Activated CD4-positive, alpha-beta T cell treated with anti-CD3 and anti-CD28 coated beads, Interleukin-2, amount 10 ng/mL, durations not matched to agents 24 days and 14 days (primary cell): ENCODE data around the gene WDR74. TPM values are rescaled to one million over a fixed set of nuclear protein-coding genes. Genes with fewer than 3 reads are reported as not detected.

Source experiments
- DNase-seq: peaks from one replicate; pipeline ENCODE4 v3.0.0; 2022
- H3K27ac Mint-ChIP-seq: one replicate; pipeline ENCODE4 v1.8.0; 2022; ENCODE audit warnings: mild to moderate bottlenecking, mixed read lengths
- H3K27me3 Mint-ChIP-seq: one replicate; pipeline ENCODE4 v1.8.0; 2022; ENCODE audit warnings: mixed read lengths
- H3K36me3 Mint-ChIP-seq: one replicate; pipeline ENCODE4 v1.8.0; 2022; ENCODE audit warnings: low read depth, mild to moderate bottlenecking, mixed read lengths
- H3K4me1 Mint-ChIP-seq: one replicate; pipeline ENCODE4 v1.8.0; 2021; ENCODE audit warnings: mixed read lengths
- H3K4me3 Mint-ChIP-seq: one replicate; pipeline ENCODE4 v1.8.0; 2022; ENCODE audit warnings: mild to moderate bottlenecking, moderate library complexity, mixed read lengths
- H3K9me3 Mint-ChIP-seq: one replicate; pipeline ENCODE4 v1.8.0; 2021; ENCODE audit warnings: mixed read lengths
- intact Hi-C: fragments of 100-400 bp; cut with micrococcal nuclease; formaldehyde crosslinking; loops from one replicate; pipeline ENCODE4 v1.15.1; 2023
- total RNA-seq: library from RNA; stranded (reverse); gene quantifications from 2 replicates; pipeline ENCODE4 v1.2.3, GENCODE V29; 2022

Gene WDR74
- total RNA-seq, 1 donor from 2014 or later, result 145 TPM

DNA sequence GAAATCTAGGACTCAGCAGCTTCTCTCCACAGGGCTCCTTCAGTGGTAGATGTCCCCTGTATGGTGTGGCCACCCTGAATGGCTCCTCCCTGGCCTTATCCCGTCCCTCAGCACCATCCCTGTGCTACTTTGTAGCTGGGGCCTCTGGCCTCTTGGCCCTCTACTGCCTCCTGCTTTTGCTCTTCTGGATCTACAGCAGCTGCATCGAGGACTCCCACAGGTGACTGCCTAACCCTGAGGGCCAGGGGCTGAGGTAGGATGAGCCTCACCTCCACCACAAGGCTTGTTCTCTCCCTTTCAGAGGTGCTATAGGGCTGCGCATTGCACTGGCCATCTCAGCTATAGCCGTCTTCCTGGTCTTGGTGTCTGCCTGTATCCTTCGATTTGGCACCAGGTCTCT is 50.4 kb downstream of the WDR74 start:
- H3K4me3 Mint-ChIP-seq, result peak overlapping the region; percentile 90
- no peaks in the 10 kb centered on the region for H3K9me3 Mint-ChIP-seq
- H3K27me3 Mint-ChIP-seq, result no peaks in the 10 kb centered on the region
- peak; percentile 65 for DNase-seq
- peak overlapping the region; percentile 54 for H3K27ac Mint-ChIP-seq
- peaks cover 50% of the 10 kb centered on the region for H3K36me3 Mint-ChIP-seq
- intact Hi-C loops, result no loop called here
- peaks cover 43% of the 10 kb centered on the region for H3K4me1 Mint-ChIP-seq

- no peaks in the 10 kb centered on the region for H3K27me3 Mint-ChIP-seq
- H3K4me3 Mint-ChIP-seq, result peak within 1 kb of the TSS; percentile 93
- DNase-seq, result peak; percentile 99
- H3K36me3 Mint-ChIP-seq, result peaks cover 43% of the 10 kb centered on the region
- H3K4me1 Mint-ChIP-seq, result peaks cover 37% of the 10 kb centered on the region
- H3K27ac Mint-ChIP-seq, result peak within 1 kb of the TSS; percentile 92
- intact Hi-C loops, result loop anchor here (1.0 to 2.0 kb wide), 10 partner anchors 16 to 122 kb away; partner anchors contain the start of genes C11orf98, CSKMT, HNRNPUL2 and POLR2G
- H3K9me3 Mint-ChIP-seq, result no peaks in the 10 kb centered on the region
Observed at GRCh38 chr11:62787005-62787759, 52.2 kb downstream of the WDR74 start, which contains the start of gene TMEM179B. TMEM179B (plus strand) TSS chr11:62787402; CDS start chr11:62787432, 30 bp downstream.

DNA sequence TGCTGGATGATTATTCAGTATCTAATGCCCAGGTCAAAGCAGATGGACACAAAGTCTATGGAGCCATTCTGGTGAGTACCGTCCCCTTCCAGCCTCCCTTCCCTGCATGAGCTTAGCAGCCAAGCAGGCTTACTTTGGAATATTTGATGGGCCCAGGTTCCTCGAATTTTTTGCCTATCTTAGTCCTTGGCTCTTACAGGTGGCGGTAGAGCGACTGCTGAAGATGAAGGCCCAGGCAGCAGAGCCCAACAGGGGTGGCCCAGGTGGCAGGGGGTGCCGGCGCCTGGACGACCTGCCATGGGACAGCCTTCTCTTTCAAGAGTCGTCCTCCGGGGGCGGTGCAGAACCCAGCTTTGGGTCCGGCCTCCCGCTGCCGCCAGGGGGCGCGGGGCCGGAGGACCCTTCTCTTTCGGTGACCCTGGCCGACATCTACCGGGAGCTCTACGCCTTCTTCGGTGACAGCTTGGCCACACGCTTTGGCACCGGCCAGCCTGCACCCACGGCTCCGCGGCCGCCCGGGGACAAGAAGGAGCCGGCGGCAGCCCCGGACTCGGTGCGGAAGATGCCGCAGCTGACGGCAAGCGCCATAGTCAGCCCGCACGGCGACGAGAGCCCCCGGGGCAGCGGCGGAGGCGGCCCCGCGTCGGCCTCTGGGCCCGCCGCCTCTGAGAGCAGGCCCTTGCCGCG is 52.9 kb downstream of the WDR74 start:
- peaks cover 34% of the 10 kb centered on the region for H3K4me1 Mint-ChIP-seq
- peak; percentile 97 for DNase-seq
- H3K27me3 Mint-ChIP-seq, result no peaks in the 10 kb centered on the region
- H3K9me3 Mint-ChIP-seq, result no peaks in the 10 kb centered on the region
- peak overlapping the region; percentile 93 for H3K4me3 Mint-ChIP-seq
- H3K36me3 Mint-ChIP-seq, result peaks cover 38% of the 10 kb centered on the region
- intact Hi-C loops, result loop anchor here (1.0 to 2.0 kb wide), 11 partner anchors 15 to 121 kb away; partner anchors contain the start of genes C11orf98, CSKMT, HNRNPUL2 and NXF1
- peak overlapping the region; percentile 91 for H3K27ac Mint-ChIP-seq

Other genes with a start within 250 kb of the WDR74 start
- gene TUT1, start 248.1 kb downstream of the WDR74 start, total RNA-seq, result 45.3 and 50.9 TPM in 2 replicates
- gene MTA2, start 237.7 kb downstream of the WDR74 start, total RNA-seq, result 219 and 220 TPM in 2 replicates
- gene EML3, start 226.8 kb downstream of the WDR74 start, total RNA-seq, result 161 and 166 TPM in 2 replicates
- gene ROM1, start 226.3 kb downstream of the WDR74 start, total RNA-seq, result 2.3 and 3.1 TPM in 2 replicates
- 80.3 and 91.4 TPM in 2 replicates for gene B3GAT3, start 217.6 kb downstream of the WDR74 start, total RNA-seq
- 251 and 257 TPM in 2 replicates for gene GANAB, start 193.0 kb downstream of the WDR74 start, total RNA-seq
- gene INTS5, start 186.3 kb downstream of the WDR74 start, total RNA-seq, result 36.5 and 36.6 TPM in 2 replicates
- gene C11orf98, start 174.4 kb downstream of the WDR74 start, total RNA-seq, result 143 and 147 TPM in 2 replicates
- gene CSKMT, start 174.3 kb downstream of the WDR74 start, total RNA-seq, result 59.5 and 60.9 TPM in 2 replicates
- gene UQCC3, start 167.9 kb downstream of the WDR74 start, total RNA-seq, result 8.6 and 9.4 TPM in 2 replicates
- 21.5 and 23.0 TPM in 2 replicates for gene LBHD1, start 167.3 kb downstream of the WDR74 start, total RNA-seq
- gene UBXN1, start 160.5 kb downstream of the WDR74 start, total RNA-seq, result 118 and 121 TPM in 2 replicates
- gene LRRN4CL, start 150.1 kb downstream of the WDR74 start, total RNA-seq, result 0.16 and 0.17 TPM in 2 replicates
- gene BSCL2, start 132.2 kb downstream of the WDR74 start, total RNA-seq, result 29.6 and 32.4 TPM in 2 replicates
- 0.24 TPM in 1 of 2 replicates, not detected in the other for gene GNG3, start 131.9 kb downstream of the WDR74 start, total RNA-seq
- gene HNRNPUL2, start 112.1 kb downstream of the WDR74 start, total RNA-seq, result 60.5 and 60.6 TPM in 2 replicates
- 32.7 and 33.3 TPM in 2 replicates for gene TTC9C, start 111.1 kb downstream of the WDR74 start, total RNA-seq
- gene ZBTB3, start 85.4 kb downstream of the WDR74 start, total RNA-seq, result 7.5 and 11.1 TPM in 2 replicates
- 138 and 155 TPM in 2 replicates for gene POLR2G, start 78.0 kb downstream of the WDR74 start, total RNA-seq
- 20.1 and 20.2 TPM in 2 replicates for gene TAF6L, start 68.2 kb downstream of the WDR74 start, total RNA-seq
- 32.9 and 36.3 TPM in 2 replicates for gene TMEM179B, start 52.2 kb downstream of the WDR74 start, total RNA-seq
- gene TMEM223, start 47.6 kb downstream of the WDR74 start, total RNA-seq, result 15.0 and 16.5 TPM in 2 replicates
- 133 and 147 TPM in 2 replicates for gene NXF1, start 34.1 kb downstream of the WDR74 start, total RNA-seq
- 28.1 and 33.5 TPM in 2 replicates for gene STX5, start 7.5 kb downstream of the WDR74 start, total RNA-seq
- 0.79 and 2.0 TPM in 2 replicates for gene TEX54, start 6.7 kb downstream of the WDR74 start, total RNA-seq
- gene SLC3A2, start 41.3 kb upstream of the WDR74 start, total RNA-seq, result 364 and 379 TPM in 2 replicates
- gene CHRM1, start 81.8 kb upstream of the WDR74 start, total RNA-seq, result not detected in 2 replicates
- gene SLC22A6, start 145.4 kb upstream of the WDR74 start, total RNA-seq, result not detected in 2 replicates
- not detected in 2 replicates for gene SLC22A8, start 176.3 kb upstream of the WDR74 start, total RNA-seq